ENCODE data around the gene NCOR1.

Gene NCOR1

GRCh38 chr17:16251043-16251442 is 35.7 kb upstream of the NCOR1 start:
- no peak for TF ChIP-seq EZH2phosphoT487 (IDR thresholded peaks at IDR 0.05; ENCODE audit: low read depth)
- no peak for TF ChIP-seq CTCF (IDR thresholded peaks at IDR 0.05; ENCODE audit: low read depth, low read length)
- Histone ChIP-seq H3K36me3 (replicated peaks; ENCODE audit: low read depth, low read length) (no peaks in the 10 kb centered on the region), H3K27me3 (ENCODE audit: low read depth, low read length) (no peaks in the 10 kb centered on the region), H4K20me1 (ENCODE audit: insufficient read depth, low read length) (no peaks in the 10 kb centered on the region), H3K9ac (ENCODE audit: low read length) (no peak overlapping the region), H3K9me3 (ENCODE audit: insufficient read depth, low read length) (no peaks in the 10 kb centered on the region), H3K4me2 (ENCODE audit: low read length) (no peak overlapping the region), H3K27ac (ENCODE audit: low read length) (no peak overlapping the region), H2AFZ (ENCODE audit: low read depth, low read length) (no peak overlapping the region), H3K4me3 (ENCODE audit: low read length) (no peak overlapping the region), H3K4me1 (ENCODE audit: low read length) (no peaks in the 10 kb centered on the region), H3K79me2 (ENCODE audit: low read length) (no peaks in the 10 kb centered on the region)

GRCh38 chr17:16250635-16251034 is 35.3 kb upstream of the NCOR1 start:
- no peaks in the 10 kb centered on the region for H3K4me1 ChIP-seq (ENCODE audit: low read length)
- no peak overlapping the region for H2AFZ ChIP-seq (ENCODE audit: low read depth, low read length)
- no peaks in the 10 kb centered on the region for H3K9me3 ChIP-seq (ENCODE audit: insufficient read depth, low read length)
- no peaks in the 10 kb centered on the region for H3K36me3 ChIP-seq (replicated peaks; ENCODE audit: low read depth, low read length)
- no peak for TF ChIP-seq EZH2phosphoT487 (IDR thresholded peaks at IDR 0.05; ENCODE audit: low read depth)
- TF ChIP-seq CTCF (IDR thresholded peaks at IDR 0.05; ENCODE audit: low read depth, low read length): no peak
- no peaks in the 10 kb centered on the region for H3K79me2 ChIP-seq (ENCODE audit: low read length)
- H3K27ac ChIP-seq (ENCODE audit: low read length): no peak overlapping the region
- H3K9ac ChIP-seq (ENCODE audit: low read length): no peak overlapping the region
- H3K27me3 ChIP-seq (ENCODE audit: low read depth, low read length): no peaks in the 10 kb centered on the region
- no peaks in the 10 kb centered on the region for H4K20me1 ChIP-seq (ENCODE audit: insufficient read depth, low read length)
- H3K4me2 ChIP-seq (ENCODE audit: low read length): no peak overlapping the region
- H3K4me3 ChIP-seq (ENCODE audit: low read length): no peak overlapping the region

GRCh38 chr17:16247586-16247984 is 32.3 kb upstream of the NCOR1 start:
- Histone ChIP-seq H4K20me1 (ENCODE audit: insufficient read depth, low read length) (no peaks in the 10 kb centered on the region), H2AFZ (ENCODE audit: low read depth, low read length) (no peak overlapping the region), H3K9me3 (ENCODE audit: insufficient read depth, low read length) (no peaks in the 10 kb centered on the region), H3K27ac (ENCODE audit: low read length) (no peak overlapping the region), H3K79me2 (ENCODE audit: low read length) (no peaks in the 10 kb centered on the region; the same call in 1 of the 2 replicates), H3K9ac (ENCODE audit: low read length) (no peak overlapping the region), H3K4me1 (ENCODE audit: low read length) (peaks cover 15% of the 10 kb centered on the region), H3K27me3 (ENCODE audit: low read depth, low read length) (no peaks in the 10 kb centered on the region), H3K36me3 (replicated peaks; ENCODE audit: low read depth, low read length) (no peaks in the 10 kb centered on the region), H3K4me2 (ENCODE audit: low read length) (no peak overlapping the region), H3K4me3 (ENCODE audit: low read length) (no peak overlapping the region)
- no peak for TF ChIP-seq CTCF (IDR thresholded peaks at IDR 0.05; ENCODE audit: low read depth, low read length)
- no peak for TF ChIP-seq EZH2phosphoT487 (IDR thresholded peaks at IDR 0.05; ENCODE audit: low read depth)

- no peak overlapping the region for H3K9ac ChIP-seq (ENCODE audit: low read length)
- TF ChIP-seq EZH2phosphoT487 (IDR thresholded peaks at IDR 0.05; ENCODE audit: low read depth) (no peak), CTCF (IDR thresholded peaks at IDR 0.05; ENCODE audit: low read depth, low read length) (no peak)
- H2AFZ ChIP-seq (ENCODE audit: low read depth, low read length): peak overlapping the region; percentile 48; the same call in 1 of the 2 replicates
- H3K4me3 ChIP-seq (ENCODE audit: low read length): no peak overlapping the region
- H3K27me3 ChIP-seq (ENCODE audit: low read depth, low read length): no peaks in the 10 kb centered on the region
- no peaks in the 10 kb centered on the region for H3K36me3 ChIP-seq (replicated peaks; ENCODE audit: low read depth, low read length)
- no peaks in the 10 kb centered on the region for H3K9me3 ChIP-seq (ENCODE audit: insufficient read depth, low read length)
- peak overlapping the region; percentile 30; the same call in 1 of the 2 replicates for H3K27ac ChIP-seq (ENCODE audit: low read length)
- H3K4me2 ChIP-seq (ENCODE audit: low read length): peak overlapping the region; percentile 44
- H3K4me1 ChIP-seq (ENCODE audit: low read length): peaks cover 15% of the 10 kb centered on the region
- no peaks in the 10 kb centered on the region; the same call in 1 of the 2 replicates for H3K79me2 ChIP-seq (ENCODE audit: low read length)
- H4K20me1 ChIP-seq (ENCODE audit: insufficient read depth, low read length): no peaks in the 10 kb centered on the region
Observed at GRCh38 chr17:16243801-16244567, 28.6 kb upstream of the NCOR1 start.
